MCF 10A (cell line): ENCODE data around the gene KIAA0319L. TPM values are rescaled to one million over a fixed set of nuclear protein-coding genes. Genes with fewer than 3 reads are reported as not detected.

Experiments used
- BruUV-seq: library from RNA; stranded (reverse); fragments of 400-500 nt; replicated peaks from 2 replicates; lab custom pipeline; 2021; lab: Mats Ljungman, UMichigan
- CTCF ChIA-PET: fragments of 300-600 bp; sonication (Branson Sonifier 250); formaldehyde crosslinking; extraction: SDS; loops from one replicate; lab custom pipeline; 2021; ENCODE audit warnings: antibody characterized with exemption, inconsistent platforms; lab: Yijun Ruan, JAX
- POLR2A ChIA-PET: fragments of 300-600, 350-650 bp; sonication (Branson Sonifier 250); formaldehyde crosslinking; extraction: SDS; loops from one replicate; lab custom pipeline; 2020; ENCODE audit warnings: antibody characterized with exemption, inconsistent platforms; lab: Yijun Ruan, JAX
- DNase-seq: peaks from one replicate; pipeline ENCODE4 v3.0.0-alpha.2; 2018; ENCODE audit not compliant: unreplicated experiment
- H3K27ac Mint-ChIP-seq: one replicate; pipeline ENCODE4 v1.8.0; 2022; ENCODE audit warnings: mild to moderate bottlenecking, low read depth, mixed read lengths; ENCODE audit not compliant: unreplicated experiment
- H3K27me3 Mint-ChIP-seq: one replicate; pipeline ENCODE4 v1.8.0; 2022; ENCODE audit warnings: mixed read lengths; ENCODE audit not compliant: insufficient read depth, unreplicated experiment
- H3K36me3 Mint-ChIP-seq: one replicate; pipeline ENCODE4 v1.8.0; 2022; ENCODE audit warnings: mild to moderate bottlenecking, moderate library complexity, mixed read lengths; ENCODE audit not compliant: insufficient read depth, unreplicated experiment
- H3K4me1 Mint-ChIP-seq: one replicate; pipeline ENCODE4 v1.8.0; 2022; ENCODE audit warnings: mixed read lengths; ENCODE audit not compliant: insufficient read depth, unreplicated experiment
- H3K4me3 Mint-ChIP-seq: one replicate; pipeline ENCODE4 v1.8.0; 2022; ENCODE audit warnings: mild to moderate bottlenecking, moderate library complexity, mixed read lengths; ENCODE audit not compliant: unreplicated experiment
- H3K9me3 Mint-ChIP-seq: one replicate; pipeline ENCODE4 v1.8.0; 2022; ENCODE audit warnings: mixed read lengths; ENCODE audit not compliant: unreplicated experiment
- intact Hi-C: fragments of 100-400 bp; cut with micrococcal nuclease; formaldehyde crosslinking; loops from 2 replicates; pipeline ENCODE4 v1.14.1; 2022
- total RNA-seq: library from RNA; stranded (reverse); gene quantifications from 2 replicates; pipeline ENCODE4 v1.2.3, GENCODE V29; 2022
- TF ChIP-seq, protein P1 (sequence below): fragments of 200-600 bp; IDR thresholded peaks from one replicate; pipeline ENCODE4 v1.8.0; 2022; ENCODE audit warnings: antibody characterized with exemption, mild to moderate bottlenecking; ENCODE audit not compliant: unreplicated experiment

KIAA0319L gene
- total RNA-seq, 1 experiment from 2014 or later = 50.7 TPM

DNA sequence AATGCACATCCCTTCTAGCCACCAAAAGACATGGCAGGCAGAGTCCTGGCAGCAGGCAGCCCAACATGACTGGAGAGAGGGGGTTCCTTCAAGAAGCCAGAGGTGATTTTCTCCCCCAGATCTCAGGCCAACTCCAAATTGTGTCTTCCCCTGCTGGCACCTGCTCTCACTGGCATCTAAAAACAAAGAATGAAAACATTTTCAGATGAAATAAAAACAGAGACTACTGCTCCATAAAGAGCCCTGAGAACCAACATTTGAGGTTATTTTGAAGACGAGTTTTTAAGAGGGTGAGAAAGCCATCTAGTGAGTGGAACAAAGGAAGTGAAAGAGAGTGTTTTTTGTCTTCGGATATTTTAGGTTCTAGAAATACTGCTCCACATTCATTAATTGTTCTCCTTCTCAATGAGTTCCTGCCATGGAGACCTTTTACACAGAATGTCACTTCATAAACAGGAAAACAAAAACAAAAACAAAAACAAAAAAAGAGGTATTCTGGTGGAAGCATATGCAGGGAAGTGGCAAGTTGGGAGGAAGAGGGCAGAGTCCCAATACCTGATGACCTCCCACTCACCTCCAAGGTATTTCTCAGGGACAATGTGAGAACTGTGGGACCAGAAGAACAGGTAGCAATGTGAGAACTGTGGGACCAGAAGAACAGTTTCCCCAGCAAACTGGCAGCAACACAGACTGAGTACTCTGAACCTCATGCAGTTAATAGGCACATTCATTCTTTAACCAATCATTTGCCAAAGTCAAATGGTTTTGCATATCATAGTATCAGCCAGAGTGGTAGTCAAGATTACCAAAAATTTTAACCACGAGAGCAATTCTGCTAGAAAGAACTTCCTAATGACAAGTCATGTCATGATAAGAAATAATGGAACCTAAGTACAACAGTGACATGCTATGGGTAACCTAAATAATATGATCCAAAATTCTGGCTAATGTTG, 50.0 kb downstream of the KIAA0319L start:
- TF ChIP-seq, protein P1, sequence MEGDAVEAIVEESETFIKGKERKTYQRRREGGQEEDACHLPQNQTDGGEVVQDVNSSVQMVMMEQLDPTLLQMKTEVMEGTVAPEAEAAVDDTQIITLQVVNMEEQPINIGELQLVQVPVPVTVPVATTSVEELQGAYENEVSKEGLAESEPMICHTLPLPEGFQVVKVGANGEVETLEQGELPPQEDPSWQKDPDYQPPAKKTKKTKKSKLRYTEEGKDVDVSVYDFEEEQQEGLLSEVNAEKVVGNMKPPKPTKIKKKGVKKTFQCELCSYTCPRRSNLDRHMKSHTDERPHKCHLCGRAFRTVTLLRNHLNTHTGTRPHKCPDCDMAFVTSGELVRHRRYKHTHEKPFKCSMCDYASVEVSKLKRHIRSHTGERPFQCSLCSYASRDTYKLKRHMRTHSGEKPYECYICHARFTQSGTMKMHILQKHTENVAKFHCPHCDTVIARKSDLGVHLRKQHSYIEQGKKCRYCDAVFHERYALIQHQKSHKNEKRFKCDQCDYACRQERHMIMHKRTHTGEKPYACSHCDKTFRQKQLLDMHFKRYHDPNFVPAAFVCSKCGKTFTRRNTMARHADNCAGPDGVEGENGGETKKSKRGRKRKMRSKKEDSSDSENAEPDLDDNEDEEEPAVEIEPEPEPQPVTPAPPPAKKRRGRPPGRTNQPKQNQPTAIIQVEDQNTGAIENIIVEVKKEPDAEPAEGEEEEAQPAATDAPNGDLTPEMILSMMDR = no peak
- DNase-seq = no peak

DNA sequence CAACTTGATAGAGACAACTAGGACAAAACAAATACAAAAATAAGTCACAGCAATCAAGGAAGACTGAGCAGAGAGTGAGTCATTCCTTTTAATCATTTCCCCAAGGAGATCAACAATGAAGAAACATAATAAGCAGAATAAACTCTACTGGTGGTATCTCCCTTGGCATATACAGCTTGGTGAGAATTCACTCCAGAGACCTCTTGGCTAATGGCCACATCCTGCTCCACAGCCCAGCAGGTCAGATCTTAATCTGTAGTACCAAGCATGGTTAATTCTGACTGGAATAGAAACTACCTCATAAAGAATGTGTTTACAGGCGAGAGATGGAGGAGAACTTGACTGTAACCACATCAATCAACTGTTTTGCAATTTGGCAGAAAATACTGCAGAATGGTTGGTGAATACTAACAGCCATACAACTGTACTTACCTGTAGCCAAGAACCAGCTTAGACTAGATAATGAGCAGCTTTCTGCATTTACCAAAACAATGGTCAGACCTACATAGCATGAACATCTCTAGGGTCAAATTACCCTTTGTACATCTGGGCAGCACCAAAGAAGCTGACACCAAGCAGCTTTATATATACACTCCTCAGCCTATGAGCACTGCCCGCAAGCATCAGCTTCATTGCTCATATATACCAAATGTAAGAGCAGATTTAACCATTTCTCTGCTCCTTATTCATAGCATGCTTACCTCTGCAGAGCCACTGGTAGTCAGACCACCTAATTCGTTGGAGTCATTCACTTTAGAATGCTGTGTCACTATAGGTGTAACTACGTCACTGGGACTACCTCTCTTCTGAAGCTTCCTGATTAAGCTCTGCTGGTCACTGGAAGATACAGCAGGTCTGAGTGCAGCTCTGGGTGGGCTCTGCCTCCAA, 51.0 kb downstream of the KIAA0319L start:
- TF ChIP-seq, protein P1 = no peak
- ChIA-PET CTCF (interaction anchor here (2.7 kb wide), 1 partner anchor 54 kb away, joined by 7 read pairs; no protein-coding TSS in a partner anchor), POLR2A (interaction anchor here (0.6 to 2.9 kb wide), 5 partner anchors 9 to 59 kb away, joined by 3 to 14 read pairs (median 3); partner anchors contain the start of genes KIAA0319L and NCDN)
- Mint-ChIP-seq H3K4me3 (no peak overlapping the region), H3K27me3 (no peaks in the 10 kb centered on the region), H3K27ac (peak overlapping the region; percentile 25), H3K9me3 (no peaks in the 10 kb centered on the region), H3K4me1 (peaks cover 18% of the 10 kb centered on the region), H3K36me3 (peaks cover 14% of the 10 kb centered on the region)
- peak; percentile 76 for DNase-seq
- BruUV-seq = no TSS peak
- intact Hi-C loops = no loop called here

More for the DNA sequence above, 50.0 kb downstream of the KIAA0319L start:
- POLR2A ChIA-PET = interaction anchor here (0.6 to 1.2 kb wide), 3 partner anchors 8 to 55 kb away, joined by 3 to 4 read pairs (median 3); no protein-coding TSS in a partner anchor
- H3K9me3 Mint-ChIP-seq = no peaks in the 10 kb centered on the region
- intact Hi-C loops = no loop called here
- peaks cover 18% of the 10 kb centered on the region for H3K4me1 Mint-ChIP-seq
- BruUV-seq = no TSS peak
- peak overlapping the region; percentile 25 for H3K27ac Mint-ChIP-seq
- no peaks in the 10 kb centered on the region for H3K27me3 Mint-ChIP-seq
- H3K4me3 Mint-ChIP-seq = no peak overlapping the region
- CTCF ChIA-PET = interaction anchor here (0.6 to 2.1 kb wide), 2 partner anchors 57 to 227 kb away, joined by 4 to 7 read pairs; no protein-coding TSS in a partner anchor
- peaks cover 17% of the 10 kb centered on the region for H3K36me3 Mint-ChIP-seq

DNA sequence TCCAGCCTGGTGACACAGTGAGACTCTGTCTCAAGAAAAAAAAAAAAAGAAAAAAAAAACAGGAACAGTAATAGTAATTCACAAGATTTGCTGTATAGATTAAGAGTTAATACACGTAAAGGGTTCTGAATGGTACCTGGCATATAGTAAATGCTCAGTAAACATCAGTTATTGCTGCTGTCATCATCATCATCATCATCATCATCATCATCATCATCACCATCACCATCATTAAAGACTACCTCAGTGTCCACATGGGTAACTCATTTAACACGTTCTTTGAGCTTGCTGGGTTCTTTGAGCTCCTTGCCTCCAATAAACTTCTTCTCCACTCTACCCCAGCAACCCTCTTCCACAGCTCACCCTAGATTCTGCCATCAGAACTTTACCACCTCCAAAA, 55.0 kb downstream of the KIAA0319L start:
- Mint-ChIP-seq H3K4me1 (peaks cover 11% of the 10 kb centered on the region), H3K27ac (no peak overlapping the region), H3K4me3 (no peak overlapping the region), H3K36me3 (peaks cover 27% of the 10 kb centered on the region), H3K9me3 (no peaks in the 10 kb centered on the region), H3K27me3 (no peaks in the 10 kb centered on the region)
- BruUV-seq = no TSS peak
- TF ChIP-seq, protein P1 = no peak
- intact Hi-C loops = no loop called here
- ChIA-PET CTCF (interaction anchor here (0.5 kb wide), 1 partner anchor 421 kb away, joined by 3 read pairs; no protein-coding TSS in a partner anchor), POLR2A (no interaction called here)
- no peak for DNase-seq
